Epithelial cell of proximal tubule (primary cell): Measurements from ENCODE around the gene GNPNAT1. TPM values are rescaled to one million over a fixed set of nuclear protein-coding genes. Genes with fewer than 3 reads are reported as not detected.

Experiments used
- DNase-seq: peaks from one replicate; pipeline ENCODE4 v3.0.0-alpha.2; 2011; ENCODE audit warnings: low read depth
- H3K4me3 ChIP-seq: 2 replicates; pipeline ENCODE4 v1.5.1; 2011; ENCODE audit warnings: low read depth, mild to moderate bottlenecking, low read length
- CTCF ChIP-seq: conservative IDR thresholded peaks from 2 replicates; pipeline ENCODE4 v1.5.1; 2012; ENCODE audit warnings: low read depth, mild to moderate bottlenecking, low read length
- total RNA-seq: library from RNA; depleted of rRNA; stranded (reverse); fragments of >200 nt; gene quantifications from 2 replicates; pipeline ENCODE4 v1.2.3, GENCODE V29; 2015

The GNPNAT1 gene
- total RNA-seq, 1 donor from 2014 or later: 40.9 TPM

DNA sequence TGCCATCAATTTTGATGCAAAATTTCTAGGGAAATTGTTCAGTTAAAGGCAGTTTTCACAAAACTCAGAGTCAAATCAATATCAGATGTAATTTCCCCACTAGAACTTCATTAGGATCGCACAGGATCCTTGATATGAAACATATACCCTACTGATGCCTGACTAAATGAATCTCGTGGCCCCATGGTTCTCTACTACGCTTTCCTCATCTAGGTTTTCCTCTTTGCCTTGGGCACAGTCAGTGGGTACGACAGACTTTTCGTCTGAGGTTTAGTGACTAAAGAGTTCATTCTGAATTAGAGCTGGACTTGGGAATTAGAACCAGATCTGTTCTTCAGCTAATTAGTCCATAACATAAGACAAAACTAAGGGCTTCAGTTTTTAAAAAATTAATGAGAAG, 42.5 kb upstream of the GNPNAT1 start:
- no peak for DNase-seq
- no peak for TF ChIP-seq CTCF
- H3K4me3 ChIP-seq: no peak overlapping the region

- H3K4me3 ChIP-seq: no peak overlapping the region
- no peak for TF ChIP-seq CTCF
- no peak for DNase-seq
Measured at GRCh38 chr14:52829527-52830185, 38.2 kb upstream of the GNPNAT1 start.

- DNase-seq: no peak
- no peak for TF ChIP-seq CTCF
Measured at GRCh38 chr14:52827426-52827825, 36.0 kb upstream of the GNPNAT1 start.

GRCh38 chr14:52825085-52825484, 33.7 kb upstream of the GNPNAT1 start:
- DNase-seq: no peak
- no peak for TF ChIP-seq CTCF
- H3K4me3 ChIP-seq: no peak overlapping the region

More at GRCh38 chr14:52827426-52827825, 36.0 kb upstream of the GNPNAT1 start:
- H3K4me3 ChIP-seq: no peak overlapping the region

DNA sequence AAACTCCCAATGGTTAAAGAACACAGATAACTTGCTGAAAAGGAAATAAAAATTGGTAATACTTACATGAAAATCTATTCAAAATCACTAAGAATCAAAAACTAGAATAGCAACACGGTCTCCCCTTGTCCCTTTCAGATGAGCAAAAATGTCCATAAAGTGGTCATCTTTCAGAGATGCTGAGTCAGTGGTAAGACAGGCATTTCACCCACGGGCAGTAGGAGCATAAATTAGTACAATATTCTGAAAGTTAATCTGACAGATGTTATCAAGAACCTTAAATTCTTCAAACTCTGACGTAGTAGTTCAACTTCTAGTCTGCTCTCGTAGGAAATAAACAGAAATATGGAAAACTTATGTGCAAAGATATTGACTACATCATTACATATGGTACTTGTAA, 33.1 kb upstream of the GNPNAT1 start:
- no peak overlapping the region for H3K4me3 ChIP-seq
- DNase-seq: no peak
- no peak for TF ChIP-seq CTCF

GRCh38 chr14:52821805-52822250, 30.4 kb upstream of the GNPNAT1 start:
- H3K4me3 ChIP-seq: no peak overlapping the region
- no peak for DNase-seq
- no peak for TF ChIP-seq CTCF

- H3K4me3 ChIP-seq: no peak overlapping the region
- no peak for DNase-seq
- TF ChIP-seq CTCF: no peak
Measured at GRCh38 chr14:52808101-52808500, 16.7 kb upstream of the GNPNAT1 start.
